Neural cell (in vitro differentiated cells): Measurements from ENCODE around the gene GAMT.

ENCODE experiments used
- CTCF ChIP-seq: fragments of 450-650 bp; IDR thresholded peaks from 2 replicates; pipeline ENCODE4 v1.5.1; 2014; ENCODE audit warnings: antibody characterized with exemption, mild to moderate bottlenecking, moderate library complexity; ENCODE audit not compliant: poor library complexity, severe bottlenecking
- EP300 ChIP-seq: fragments of 450-650 bp; conservative IDR thresholded peaks from 2 replicates; pipeline ENCODE4 v1.6.1; 2014; ENCODE audit warnings: antibody characterized with exemption, mild to moderate bottlenecking, moderate library complexity; ENCODE audit not compliant: poor library complexity, severe bottlenecking
- EZH2 ChIP-seq: fragments of 200-600, 300-800 bp; shearing (Covaris generic), sonication (generic); IDR thresholded peaks from 2 replicates; pipeline ENCODE4 v1.6.1; 2014; ENCODE audit warnings: antibody characterized with exemption, low read length, borderline replicate concordance, mild to moderate bottlenecking; ENCODE audit not compliant: insufficient read depth, poor library complexity, severe bottlenecking
- MXI1 ChIP-seq: fragments of 450-650 bp; conservative IDR thresholded peaks from 2 replicates; pipeline ENCODE4 v1.6.1; 2014; ENCODE audit warnings: antibody characterized with exemption, mild to moderate bottlenecking; ENCODE audit not compliant: poor library complexity, severe bottlenecking
- RAD21 ChIP-seq: fragments of 450-650 bp; conservative IDR thresholded peaks from 2 replicates; pipeline ENCODE4 v1.6.1; 2014; ENCODE audit warnings: antibody characterized with exemption, mild to moderate bottlenecking, moderate library complexity
- REST ChIP-seq: IDR thresholded peaks from 2 replicates; pipeline ENCODE4 v1.6.1; 2012; ENCODE audit warnings: borderline replicate concordance
- SMC3 ChIP-seq: fragments of 450-650 bp; conservative IDR thresholded peaks from 2 replicates; pipeline ENCODE4 v1.6.1; 2014; ENCODE audit warnings: antibody characterized with exemption, mild to moderate bottlenecking, moderate library complexity; ENCODE audit not compliant: poor library complexity
- TAF1 ChIP-seq: IDR thresholded peaks from 2 replicates; pipeline ENCODE4 v1.6.1; 2012; ENCODE audit warnings: low read depth

GRCh38 chr19:1425102-1425837, 23.9 kb upstream of the GAMT start:
- TF ChIP-seq CTCF (no peak), SMC3 (no peak), REST (no peak), MXI1 (no peak), EZH2 (no peak), TAF1 (no peak), RAD21 (no peak), EP300 (no peak)
